Activated T-cell treated with anti-CD3 and anti-CD28 coated beads for 24 hours (primary cell): ENCODE measurements around the gene VSIG10.
A peak's percentile ranks its signal among the peaks of the same experiment; 100 is the strongest.
"Not testable (repeated sequence)": the region's sequence is repeated elsewhere in the genome, so short reads cannot be mapped to it uniquely, and the experiment has no call there.

Experiments
- DNase-seq: peaks from one replicate; pipeline ENCODE4 v3.0.0-alpha.2; 2020; ENCODE audit warnings: low read depth

The VSIG10 gene

GRCh38 chr12:118107694-118108093 lies 3.9 kb upstream of the VSIG10 start:
- no peak for DNase-seq

DNA sequence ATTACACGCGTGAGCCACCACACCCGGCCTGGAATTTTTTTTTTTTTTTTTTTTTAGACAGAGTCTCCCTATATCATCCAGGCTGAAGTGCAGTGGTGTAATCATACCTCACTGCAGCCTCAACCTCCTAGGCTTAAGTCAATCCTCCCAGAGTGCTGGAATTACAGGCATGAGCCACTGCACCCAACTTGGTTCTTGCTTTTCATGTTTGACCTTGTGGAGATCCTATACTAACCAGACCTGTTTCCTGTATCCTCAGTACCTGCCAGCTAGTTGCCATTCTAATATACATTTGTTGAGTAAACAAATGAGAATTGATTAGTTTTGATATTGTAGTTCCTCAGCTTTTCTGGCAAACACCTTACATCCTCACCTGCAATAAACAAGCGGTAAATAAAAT lies 3.2 kb upstream of the VSIG10 start:
- DNase-seq, result no peak

DNA sequence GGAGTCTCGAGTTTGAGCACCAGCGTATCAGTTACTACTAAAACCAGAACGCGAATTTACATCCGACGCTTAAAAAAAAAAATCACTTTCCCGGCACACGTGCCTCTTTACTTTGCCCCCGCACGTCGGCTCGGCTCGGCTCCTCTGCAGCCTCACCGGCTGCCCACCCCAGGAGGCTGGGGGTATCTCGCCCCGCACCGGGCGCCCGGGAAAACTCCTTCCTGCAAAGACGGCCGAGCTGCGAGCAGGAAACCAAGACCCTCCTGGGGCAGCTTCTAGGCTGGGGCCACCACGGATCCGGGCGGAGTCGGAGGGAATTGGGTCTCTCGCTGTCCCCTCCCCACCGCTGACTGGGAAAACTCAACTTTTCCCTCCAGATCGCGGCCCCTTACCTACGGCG lies 610 bp downstream of the VSIG10 start:
- no peak for DNase-seq

GRCh38 chr12:118102609-118103008 lies 1.2 kb downstream of the VSIG10 start:
- no peak for DNase-seq

DNA sequence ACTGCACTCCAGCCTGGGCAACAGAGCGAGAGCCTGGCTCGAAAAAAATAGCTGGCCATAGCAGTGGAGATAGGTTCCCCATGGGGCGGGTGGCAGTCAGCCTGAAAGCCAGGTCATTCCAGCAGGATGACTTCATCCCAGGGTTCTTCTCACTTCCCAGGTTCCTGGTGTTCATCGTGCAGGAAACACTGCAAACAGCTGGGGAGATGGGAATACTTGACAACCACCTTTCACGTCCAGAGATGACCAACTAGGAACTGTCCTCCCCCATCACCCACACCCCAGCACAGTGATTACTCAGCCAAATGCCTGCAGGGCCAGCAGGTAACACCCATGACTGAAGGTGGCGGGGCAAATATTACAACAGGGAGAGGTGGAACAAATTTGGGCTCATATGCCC lies 1.7 kb downstream of the VSIG10 start:
- DNase-seq, result no peak

DNA sequence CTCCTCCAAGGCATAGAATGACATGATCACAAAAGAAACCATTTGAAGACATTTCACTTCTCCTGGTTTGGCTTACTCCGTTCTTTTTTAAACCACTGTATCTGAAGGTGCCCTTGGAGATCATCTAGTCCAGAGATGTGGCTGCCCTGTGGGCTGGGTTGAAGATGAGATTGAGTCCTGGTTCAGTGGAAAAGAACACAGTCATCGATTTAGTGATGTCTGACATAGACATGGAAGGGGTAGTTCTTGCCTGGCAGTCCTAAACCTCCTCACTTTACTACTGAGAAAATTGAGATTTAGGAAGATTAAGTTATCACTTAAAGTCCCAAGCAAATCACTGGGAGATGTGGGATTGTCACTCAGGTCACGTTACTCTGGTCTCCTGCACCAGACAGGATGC lies 2.8 kb downstream of the VSIG10 start:
- no peak for DNase-seq

DNA sequence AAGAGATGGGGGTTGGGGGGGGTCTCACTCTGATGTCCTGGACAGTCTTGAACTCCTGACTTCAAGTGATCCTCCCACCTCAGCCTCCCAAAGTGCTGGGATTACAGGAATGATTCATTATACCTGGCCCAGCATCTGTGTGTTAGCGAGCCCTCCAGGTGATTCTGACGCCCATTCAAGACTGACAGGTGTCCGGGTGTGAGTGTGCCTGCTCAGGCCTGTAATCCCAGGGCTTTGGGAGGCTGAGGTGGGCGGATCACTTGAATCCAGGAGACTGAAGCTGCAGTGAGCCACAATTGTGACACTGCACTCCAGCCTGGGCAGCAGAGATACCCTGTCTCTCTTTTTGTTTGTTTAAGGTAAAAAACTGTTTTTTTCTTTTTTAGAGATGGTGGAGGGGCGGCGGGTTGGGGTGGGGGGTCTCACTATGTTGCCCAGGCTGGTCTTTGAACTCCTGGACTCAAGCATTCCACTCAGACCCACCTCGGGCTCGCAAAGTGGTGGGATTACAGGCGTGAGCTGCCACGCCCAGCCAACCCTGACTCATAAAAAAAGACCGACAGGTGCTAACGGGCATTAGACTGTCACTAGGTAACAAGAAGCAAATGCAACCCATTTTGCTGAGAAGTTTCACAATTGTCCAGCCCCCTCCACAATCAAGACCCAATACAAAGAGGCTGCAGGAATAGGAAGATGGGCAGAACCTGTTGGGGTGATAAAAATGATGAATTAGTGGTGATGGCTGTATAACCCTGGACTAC lies 4.7 kb downstream of the VSIG10 start:
- no peak for DNase-seq

DNA sequence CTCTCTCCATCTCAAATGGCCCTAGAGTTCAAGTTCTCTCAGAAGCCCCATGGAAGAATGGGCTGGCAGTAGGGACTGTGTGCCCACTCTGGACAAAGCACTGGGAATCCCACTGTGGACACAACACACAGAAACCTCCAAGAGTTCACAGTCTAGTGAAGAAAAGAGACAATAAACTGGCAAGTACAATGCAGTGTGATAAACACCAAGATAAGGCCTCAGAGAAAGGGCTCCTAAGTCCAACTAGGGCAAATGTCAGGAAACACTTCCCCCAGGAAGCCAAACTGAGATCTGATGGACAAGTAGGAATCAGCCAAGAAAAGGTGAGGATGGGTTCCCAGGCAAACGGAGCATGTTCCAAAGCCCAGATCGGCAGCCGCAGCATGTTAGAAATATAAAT lies 5.4 kb downstream of the VSIG10 start:
- DNase-seq, result no peak

DNA sequence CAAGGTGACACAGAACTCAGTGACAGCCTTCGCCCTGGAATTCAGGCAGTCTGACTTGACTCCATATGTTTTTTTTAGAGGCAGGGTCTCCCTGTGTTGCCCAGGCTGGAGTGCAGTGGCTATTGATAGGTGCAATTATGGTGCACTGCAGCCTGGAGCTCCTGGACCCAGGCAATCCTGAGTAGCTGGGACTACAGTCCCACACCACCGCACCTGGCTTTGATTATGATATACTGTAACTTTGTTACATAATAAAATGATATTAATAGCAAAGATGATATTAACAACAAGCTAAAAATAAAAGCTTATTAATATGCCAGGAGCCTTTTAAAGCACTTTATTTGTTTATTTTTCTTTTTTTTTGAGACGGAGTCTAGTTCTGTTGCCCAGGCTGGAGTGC lies 9.8 kb downstream of the VSIG10 start:
- DNase-seq, result no peak

GRCh38 chr12:118089782-118090181 lies 14.0 kb downstream of the VSIG10 start:
- DNase-seq, result no peak

DNA sequence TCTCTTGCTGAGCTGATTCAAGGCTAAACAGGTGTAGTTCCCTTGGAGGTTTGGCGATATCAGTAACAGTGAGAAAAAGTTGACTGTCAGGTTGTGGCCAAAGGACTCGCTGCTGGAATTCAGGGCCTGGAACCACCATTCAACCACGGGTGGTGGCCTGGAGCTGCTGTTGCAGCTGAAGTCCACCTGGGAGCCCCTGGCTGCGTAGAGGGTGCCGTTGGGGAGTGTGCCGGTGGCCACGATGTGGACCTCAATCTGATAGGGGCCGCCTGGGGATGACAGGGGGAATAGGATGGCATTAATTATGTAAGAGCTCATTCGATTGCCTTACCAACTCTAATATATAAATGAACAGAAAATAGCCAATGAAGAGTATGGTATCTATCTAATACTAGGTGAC lies 21.6 kb downstream of the VSIG10 start:
- no peak for DNase-seq

DNA sequence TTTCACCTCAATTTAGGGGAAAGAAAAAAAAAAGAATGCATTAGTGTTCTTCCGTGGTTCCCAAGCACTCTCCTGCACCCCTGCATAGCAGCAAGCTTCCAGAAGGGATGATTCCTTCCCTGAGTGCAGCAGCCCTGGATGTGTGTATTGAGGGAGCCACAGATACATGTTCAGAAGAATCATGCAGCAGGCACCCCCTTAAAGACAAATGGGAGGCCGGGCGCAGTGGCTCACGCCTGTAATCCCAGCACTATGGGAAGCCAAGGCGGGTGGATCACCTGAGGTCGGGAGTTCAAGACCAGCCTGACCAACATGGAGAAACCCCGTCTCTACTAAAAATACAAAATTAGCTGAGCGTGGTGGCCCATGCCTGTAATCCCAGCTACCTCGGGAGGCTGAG lies 22.3 kb downstream of the VSIG10 start:
- not testable (repeated sequence) for DNase-seq

DNA sequence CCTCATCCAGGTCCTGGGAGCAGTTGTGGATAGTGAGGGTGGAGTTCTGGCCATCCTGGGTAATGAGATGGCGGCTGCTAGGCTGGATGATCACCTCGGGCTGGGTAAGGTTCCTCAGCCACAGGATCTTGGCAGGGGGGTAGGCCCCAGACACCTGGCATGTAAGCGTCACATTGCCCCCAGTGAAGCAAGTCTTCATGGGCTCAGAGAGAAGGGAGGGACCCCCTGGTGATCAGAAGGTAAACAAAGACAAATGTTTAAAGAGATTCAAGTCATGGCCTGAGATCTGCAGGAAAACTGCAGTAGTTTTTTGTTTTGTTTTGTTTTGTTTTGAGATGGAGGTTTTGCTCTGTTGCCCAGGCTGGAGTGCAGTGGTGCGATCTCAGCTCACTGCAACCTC lies 30.0 kb downstream of the VSIG10 start:
- no peak for DNase-seq

DNA sequence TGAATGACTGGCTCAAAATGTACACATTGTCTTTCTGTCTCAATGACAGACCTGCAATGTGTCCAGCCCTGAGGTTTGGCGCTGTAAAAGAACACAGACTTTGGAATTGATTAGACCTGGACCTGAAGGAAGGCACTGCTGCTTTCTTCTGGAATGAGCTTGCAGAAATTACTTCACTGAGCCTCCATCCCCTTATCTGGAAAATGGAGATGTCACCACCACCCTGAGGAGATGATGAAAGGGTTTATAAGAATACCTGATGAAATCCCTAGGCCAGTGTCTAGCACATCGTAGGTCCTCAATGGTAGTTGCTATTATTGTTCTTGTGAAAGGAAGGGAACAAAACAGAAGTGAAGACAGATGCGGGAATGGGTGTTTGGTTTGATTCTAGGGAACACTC lies 33.2 kb downstream of the VSIG10 start:
- no peak for DNase-seq

GRCh38 chr12:118068445-118068844 lies 35.4 kb downstream of the VSIG10 start:
- DNase-seq, result no peak

GRCh38 chr12:118065380-118065779 lies 38.4 kb downstream of the VSIG10 start:
- DNase-seq, result no peak

- no peak for DNase-seq
Measured at GRCh38 chr12:118064608-118065007, 39.2 kb downstream of the VSIG10 start.

- no peak for DNase-seq
Measured at GRCh38 chr12:118063576-118064391, 40.0 kb downstream of the VSIG10 start.

- DNase-seq, result no peak
Measured at GRCh38 chr12:118061873-118062843, 41.7 kb downstream of the VSIG10 start.

DNA sequence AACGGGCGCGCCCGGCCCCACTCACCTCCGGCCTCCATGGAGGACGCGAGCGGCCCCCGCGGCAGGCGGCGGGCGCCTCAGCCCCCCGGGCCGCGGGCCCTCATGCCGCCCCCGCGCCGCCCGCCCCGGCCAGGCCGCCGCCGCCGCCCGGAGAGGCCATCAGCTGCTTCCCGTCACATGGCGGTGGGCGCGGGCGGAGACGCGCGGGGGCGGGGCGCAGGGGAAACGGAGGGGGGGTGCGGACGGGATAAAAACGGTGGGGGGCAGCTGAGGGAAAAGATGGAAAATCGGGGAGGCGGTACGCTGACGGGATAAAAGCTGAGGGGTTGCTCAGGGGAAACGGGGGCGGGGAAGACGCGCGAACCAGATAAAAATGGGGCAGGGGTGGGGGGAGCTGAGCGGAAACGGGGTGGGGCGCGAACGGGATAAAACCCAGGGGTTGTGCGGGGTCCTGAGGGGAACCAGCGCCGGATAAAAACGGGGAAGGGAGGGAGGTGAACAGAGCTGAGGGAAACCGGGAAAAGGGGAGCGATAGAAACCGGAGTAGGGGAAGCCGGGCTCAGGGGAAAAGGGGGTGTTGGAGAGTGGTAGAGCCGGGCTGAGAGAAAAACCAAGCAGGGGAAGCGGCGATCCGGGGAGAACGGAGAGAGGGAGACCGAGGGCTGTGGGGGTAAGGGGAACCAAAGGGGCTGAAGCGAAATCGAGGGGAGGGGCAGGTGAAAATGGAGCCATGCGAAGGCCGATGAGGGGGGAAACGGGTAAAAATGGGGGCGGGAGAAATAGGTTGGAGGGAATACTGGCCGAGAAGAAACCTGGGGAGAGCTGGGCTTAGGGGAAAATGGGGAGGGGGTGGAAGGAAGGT lies 42.6 kb downstream of the VSIG10 start, which contains the start of gene WSB2:
Gene WSB2 (minus strand): TSS at position 169 of the 862 bp plus-strand sequence. CDS start 131 bp downstream, at position 38.
- peak; percentile 43 for DNase-seq

- DNase-seq, result no peak
Measured at GRCh38 chr12:118060301-118061010, 43.4 kb downstream of the VSIG10 start.
